PC-9 (cell line): ENCODE results near the gene FBXO10. TPM values are rescaled to one million over a fixed set of nuclear protein-coding genes. Genes with fewer than 3 reads are reported as not detected.

Experiments used
- BruUV-seq: library from RNA; stranded (reverse); fragments of 400-500 nt; replicated peaks from 2 replicates; lab custom pipeline; 2021; lab: Mats Ljungman, UMichigan
- CTCF ChIA-PET: fragments of 300-600 bp; sonication (Branson Sonifier 250); formaldehyde crosslinking; loops from one replicate; lab custom pipeline; 2022; ENCODE audit warnings: antibody characterized with exemption; lab: Charles Lee
- POLR2A ChIA-PET: fragments of 300-600 bp; sonication (Branson Sonifier 250); formaldehyde crosslinking; loops from one replicate; lab custom pipeline; 2022; ENCODE audit warnings: antibody characterized with exemption; ENCODE audit not compliant: unreplicated experiment; lab: Charles Lee
- DNase-seq, 2 experiments: peaks; one replicate each; pipeline versions ENCODE4 v3.0.0 to v3.0.0-alpha.2; 2015 to 2022; ENCODE audit warnings: mixed read lengths in 1 of 2
- H2AFZ ChIP-seq: fragments of 200-600 bp; sonication (generic); 2 replicates; pipeline ENCODE4 v1.8.1; 2017; ENCODE audit warnings: antibody characterized with exemption
- H3F3A ChIP-seq: fragments of 200-600 bp; sonication (generic); 2 replicates; pipeline ENCODE4 v1.8.1; 2017; ENCODE audit warnings: antibody characterized with exemption, mild to moderate bottlenecking, low read depth; ENCODE audit not compliant: insufficient read depth
- H3K27ac ChIP-seq: fragments of 200-600 bp; sonication (generic); 2 replicates; pipeline ENCODE4 v1.6.1; 2016; ENCODE audit warnings: mixed run types
- H3K27me3 ChIP-seq: fragments of 200-600 bp; sonication (generic); 2 replicates; pipeline ENCODE4 v1.6.1; 2016; ENCODE audit warnings: low read depth, mixed run types; ENCODE audit not compliant: insufficient read depth
- H3K36me3 ChIP-seq: fragments of 200-600 bp; sonication (generic); 2 replicates; pipeline ENCODE4 v1.6.1; 2016; ENCODE audit warnings: low read depth, mixed run types
- H3K4me1 ChIP-seq: fragments of 200-600 bp; sonication (generic); replicated peaks from 2 replicates; pipeline ENCODE4 v1.6.1; 2016; ENCODE audit warnings: mixed run types; ENCODE audit not compliant: insufficient read depth
- H3K4me2 ChIP-seq: fragments of 200-600 bp; sonication (generic); 2 replicates; pipeline ENCODE4 v1.6.1; 2017; ENCODE audit warnings: mixed run types
- H3K4me3 ChIP-seq: fragments of 200-600 bp; sonication (generic); 2 replicates; pipeline ENCODE4 v1.6.1; 2016; ENCODE audit warnings: mixed run types
- H3K79me2 ChIP-seq: fragments of 200-600 bp; sonication (generic); 2 replicates; pipeline ENCODE4 v1.6.1; 2017; ENCODE audit warnings: low read depth, mixed run types
- H3K9me2 ChIP-seq: fragments of 200-600 bp; sonication (generic); 2 replicates; pipeline ENCODE4 v1.8.1; 2017; ENCODE audit warnings: mild to moderate bottlenecking; ENCODE audit not compliant: insufficient read depth
- H3K9me3 ChIP-seq: fragments of 200-600 bp; sonication (generic); 2 replicates; pipeline ENCODE4 v1.8.1; 2016; ENCODE audit warnings: low read depth; ENCODE audit not compliant: insufficient read depth
- H4K20me1 ChIP-seq: fragments of 200-600 bp; sonication (generic); 2 replicates; pipeline ENCODE4 v1.8.1; 2017; ENCODE audit not compliant: insufficient read depth
- EZH2 ChIP-seq: fragments of 200-600 bp; sonication (generic); IDR thresholded peaks from 2 replicates; pipeline ENCODE4 v1.8.0; 2017; ENCODE audit warnings: antibody characterized with exemption, low read depth
- intact Hi-C: fragments of 100-400 bp; cut with micrococcal nuclease; formaldehyde crosslinking; loops from one replicate; pipeline ENCODE4 v1.10.0; 2022; ENCODE audit not compliant: unreplicated experiment
- total RNA-seq: library from RNA; stranded (reverse); gene quantifications from 2 replicates; pipeline ENCODE4 v1.2.3, GENCODE V29; 2021
- TF ChIP-seq, protein P1 (sequence below): fragments of 200-600 bp; sonication (generic); conservative IDR thresholded peaks from 2 replicates; pipeline ENCODE4 v1.6.1; 2017; ENCODE audit warnings: mixed run types, antibody characterized with exemption, mild to moderate bottlenecking, moderate library complexity

The FBXO10 gene
- total RNA-seq, 1 experiment from 2014 or later = 3.7 TPM

GRCh38 chr9:37609735-37610397 lies 33.7 kb upstream of the FBXO10 start:
- POLR2A ChIA-PET = no interaction called here
- CTCF ChIA-PET = no interaction called here
- Histone ChIP-seq H2AFZ (no peak overlapping the region), H3K4me2 (no peak overlapping the region), H3K27me3 (no peaks in the 10 kb centered on the region), H3K4me3 (no peak overlapping the region), H3F3A (no peaks in the 10 kb centered on the region), H3K27ac (no peak overlapping the region), H3K9me3 (no peaks in the 10 kb centered on the region), H3K9me2 (no peaks in the 10 kb centered on the region), H4K20me1 (no peaks in the 10 kb centered on the region), H3K36me3 (no peaks in the 10 kb centered on the region), H3K79me2 (no peaks in the 10 kb centered on the region), H3K4me1 (peaks cover 9% of the 10 kb centered on the region)
- DNase-seq = no peak
- BruUV-seq = no TSS peak
- intact Hi-C loops = no loop called here
- TF ChIP-seq, protein P1, sequence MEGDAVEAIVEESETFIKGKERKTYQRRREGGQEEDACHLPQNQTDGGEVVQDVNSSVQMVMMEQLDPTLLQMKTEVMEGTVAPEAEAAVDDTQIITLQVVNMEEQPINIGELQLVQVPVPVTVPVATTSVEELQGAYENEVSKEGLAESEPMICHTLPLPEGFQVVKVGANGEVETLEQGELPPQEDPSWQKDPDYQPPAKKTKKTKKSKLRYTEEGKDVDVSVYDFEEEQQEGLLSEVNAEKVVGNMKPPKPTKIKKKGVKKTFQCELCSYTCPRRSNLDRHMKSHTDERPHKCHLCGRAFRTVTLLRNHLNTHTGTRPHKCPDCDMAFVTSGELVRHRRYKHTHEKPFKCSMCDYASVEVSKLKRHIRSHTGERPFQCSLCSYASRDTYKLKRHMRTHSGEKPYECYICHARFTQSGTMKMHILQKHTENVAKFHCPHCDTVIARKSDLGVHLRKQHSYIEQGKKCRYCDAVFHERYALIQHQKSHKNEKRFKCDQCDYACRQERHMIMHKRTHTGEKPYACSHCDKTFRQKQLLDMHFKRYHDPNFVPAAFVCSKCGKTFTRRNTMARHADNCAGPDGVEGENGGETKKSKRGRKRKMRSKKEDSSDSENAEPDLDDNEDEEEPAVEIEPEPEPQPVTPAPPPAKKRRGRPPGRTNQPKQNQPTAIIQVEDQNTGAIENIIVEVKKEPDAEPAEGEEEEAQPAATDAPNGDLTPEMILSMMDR = no peak
- TF ChIP-seq EZH2 = no peak

- no TSS peak for BruUV-seq
- H3K27ac ChIP-seq = no peak overlapping the region
- no peak overlapping the region for H3K4me3 ChIP-seq
- no peak for TF ChIP-seq EZH2
- TF ChIP-seq, protein P1 = no peak
- peaks cover 12% of the 10 kb centered on the region for H3K4me1 ChIP-seq
- H3K36me3 ChIP-seq = no peaks in the 10 kb centered on the region
- ChIA-PET POLR2A (no interaction called here), CTCF (no interaction called here)
- H3K79me2 ChIP-seq = no peaks in the 10 kb centered on the region
- H4K20me1 ChIP-seq = no peaks in the 10 kb centered on the region
- H3K9me3 ChIP-seq = no peaks in the 10 kb centered on the region
- H3K27me3 ChIP-seq = no peaks in the 10 kb centered on the region
- intact Hi-C loops = no loop called here
- no peaks in the 10 kb centered on the region for H3K9me2 ChIP-seq
- no peaks in the 10 kb centered on the region for H3F3A ChIP-seq
- H3K4me2 ChIP-seq = no peak overlapping the region
- no peak overlapping the region for H2AFZ ChIP-seq
- DNase-seq = no peak
Observed at GRCh38 chr9:37608250-37608649, 32.1 kb upstream of the FBXO10 start.

- POLR2A ChIA-PET = no interaction called here
Observed at GRCh38 chr9:37604296-37604695, 28.1 kb upstream of the FBXO10 start.

More at GRCh38 chr9:37604296-37604695, 28.1 kb upstream of the FBXO10 start:
- Histone ChIP-seq H3K4me1 (peaks cover 12% of the 10 kb centered on the region), H3K4me3 (no peak overlapping the region), H3K27ac (no peak overlapping the region), H3F3A (no peaks in the 10 kb centered on the region), H3K27me3 (no peaks in the 10 kb centered on the region), H3K4me2 (no peak overlapping the region), H2AFZ (no peak overlapping the region), H3K9me3 (no peaks in the 10 kb centered on the region), H3K9me2 (no peaks in the 10 kb centered on the region), H3K79me2 (no peaks in the 10 kb centered on the region), H4K20me1 (no peaks in the 10 kb centered on the region), H3K36me3 (no peaks in the 10 kb centered on the region)
- no TSS peak for BruUV-seq
- no peak for TF ChIP-seq EZH2
- TF ChIP-seq, protein P1 = no peak
- CTCF ChIA-PET = no interaction called here
- DNase-seq = no peak
- intact Hi-C loops = no loop called here
